ENCODE measurements around the gene IZUMO4. TPM values are rescaled to one million over a fixed set of nuclear protein-coding genes. Genes with fewer than 3 reads are reported as not detected.

IZUMO4 gene
- polyA plus RNA-seq, 1 donor from 2014 or later = 39.3 TPM

DNA sequence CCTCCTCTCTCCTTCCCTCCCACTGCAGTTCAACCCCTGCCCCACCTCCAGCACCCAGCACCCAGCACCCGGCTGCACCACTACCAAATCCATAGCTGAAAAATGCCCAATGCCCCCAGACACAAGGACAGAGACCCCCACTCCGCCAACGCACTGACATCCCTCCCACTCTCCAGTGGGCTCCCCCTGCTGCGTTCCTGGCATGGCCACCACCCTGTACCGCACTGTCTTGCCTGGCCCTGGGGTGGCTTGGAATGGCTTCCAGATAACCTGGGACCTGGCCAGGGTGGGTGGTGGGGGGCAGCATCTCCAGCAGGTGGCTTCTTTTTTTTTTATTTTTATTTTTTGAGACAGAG is 39.9 kb upstream of the IZUMO4 start:
- Histone ChIP-seq H3K27me3 (ENCODE audit: insufficient read depth, low read depth, low read length) (no peaks in the 10 kb centered on the region), H4K20me1 (ENCODE audit: insufficient read depth) (no peaks in the 10 kb centered on the region), H3K4me2 (ENCODE audit: low read length) (no peak overlapping the region), H3K27ac (ENCODE audit: low read length) (no peak overlapping the region), H3F3A (ENCODE audit: insufficient read depth, low read length, poor library complexity, severe bottlenecking) (no peaks in the 10 kb centered on the region), H3K36me3 (ENCODE audit: insufficient read depth, low read length) (no peaks in the 10 kb centered on the region), H2AFZ (ENCODE audit: low read depth, low read length) (no peak overlapping the region), H3K9ac (ENCODE audit: low read length) (no peak overlapping the region), H3K9me2 (ENCODE audit: insufficient read depth, low read length) (no peaks in the 10 kb centered on the region), H3K4me3 (ENCODE audit: low read length) (no peak overlapping the region), H3K9me3 (ENCODE audit: low read length) (no peaks in the 10 kb centered on the region), H3K79me2 (replicated peaks; ENCODE audit: insufficient read depth, low read length) (no peaks in the 10 kb centered on the region)
- TF ChIP-seq EZH2 (IDR thresholded peaks at IDR 0.05; ENCODE audit: borderline replicate concordance, insufficient read depth, low read length, poor library complexity, severe bottlenecking) (no peak), EP300 (conservative IDR thresholded peaks at IDR 0.05; ENCODE audit: poor library complexity, severe bottlenecking) (no peak), POLR2AphosphoS5 (IDR thresholded peaks at IDR 0.05) (no peak), TAF1 (IDR thresholded peaks at IDR 0.05; ENCODE audit: low read depth) (no peak), SMC3 (conservative IDR thresholded peaks at IDR 0.05; ENCODE audit: poor library complexity) (no peak)
- TF ChIP-seq, protein P1, sequence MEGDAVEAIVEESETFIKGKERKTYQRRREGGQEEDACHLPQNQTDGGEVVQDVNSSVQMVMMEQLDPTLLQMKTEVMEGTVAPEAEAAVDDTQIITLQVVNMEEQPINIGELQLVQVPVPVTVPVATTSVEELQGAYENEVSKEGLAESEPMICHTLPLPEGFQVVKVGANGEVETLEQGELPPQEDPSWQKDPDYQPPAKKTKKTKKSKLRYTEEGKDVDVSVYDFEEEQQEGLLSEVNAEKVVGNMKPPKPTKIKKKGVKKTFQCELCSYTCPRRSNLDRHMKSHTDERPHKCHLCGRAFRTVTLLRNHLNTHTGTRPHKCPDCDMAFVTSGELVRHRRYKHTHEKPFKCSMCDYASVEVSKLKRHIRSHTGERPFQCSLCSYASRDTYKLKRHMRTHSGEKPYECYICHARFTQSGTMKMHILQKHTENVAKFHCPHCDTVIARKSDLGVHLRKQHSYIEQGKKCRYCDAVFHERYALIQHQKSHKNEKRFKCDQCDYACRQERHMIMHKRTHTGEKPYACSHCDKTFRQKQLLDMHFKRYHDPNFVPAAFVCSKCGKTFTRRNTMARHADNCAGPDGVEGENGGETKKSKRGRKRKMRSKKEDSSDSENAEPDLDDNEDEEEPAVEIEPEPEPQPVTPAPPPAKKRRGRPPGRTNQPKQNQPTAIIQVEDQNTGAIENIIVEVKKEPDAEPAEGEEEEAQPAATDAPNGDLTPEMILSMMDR (IDR thresholded peaks at IDR 0.05; ENCODE audit: poor library complexity, severe bottlenecking) = no peak

DNA sequence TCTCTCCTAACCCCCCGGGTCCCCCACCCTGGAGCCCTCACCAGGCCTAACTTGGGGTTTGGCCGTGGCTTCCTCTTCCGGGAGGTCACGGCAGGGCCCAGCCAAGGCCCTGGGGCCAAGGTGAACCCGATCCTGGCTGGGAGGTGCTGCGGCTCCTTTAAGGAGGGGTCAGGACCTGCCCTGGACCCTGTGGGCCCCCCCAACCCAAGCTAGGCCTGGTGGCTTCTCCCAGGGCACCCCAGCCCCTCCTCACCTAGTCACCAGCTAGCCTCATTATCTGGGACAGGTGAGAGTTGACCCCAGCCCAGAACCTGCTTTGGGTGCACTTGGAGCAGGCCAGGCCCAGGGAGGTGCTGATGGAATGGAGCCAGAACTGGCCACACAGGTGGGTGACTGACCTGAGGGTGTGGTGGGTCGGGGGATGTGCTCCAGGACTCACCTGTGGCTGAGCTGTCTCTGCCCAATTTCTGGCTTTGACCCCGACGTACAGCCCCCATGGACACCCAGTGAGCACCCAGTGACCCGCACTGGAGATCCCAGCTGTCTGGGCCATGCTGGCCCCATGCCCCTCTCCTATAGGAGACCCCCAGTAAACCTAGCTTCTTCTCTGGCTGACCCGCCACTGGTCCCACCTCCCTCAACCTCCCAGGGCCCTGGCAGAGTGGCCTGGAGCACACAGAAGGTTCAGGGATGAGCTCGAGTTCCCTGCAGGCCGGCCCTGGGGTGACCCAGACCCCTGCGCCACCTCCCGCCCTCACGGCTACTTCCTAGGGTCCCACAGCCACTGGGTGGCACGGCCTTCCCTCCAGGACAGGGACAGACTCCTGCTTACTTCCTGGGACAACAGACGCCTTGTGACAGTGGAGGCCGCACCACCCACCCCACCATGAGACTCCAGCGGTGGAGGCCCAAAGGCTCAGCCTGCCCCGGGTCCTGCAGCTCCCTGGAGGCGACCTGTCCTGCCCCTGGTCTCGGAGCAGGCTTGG is 38.9 kb upstream of the IZUMO4 start:
- Histone ChIP-seq H3K36me3 (ENCODE audit: insufficient read depth, low read length) (no peaks in the 10 kb centered on the region), H3K9me2 (ENCODE audit: insufficient read depth, low read length) (no peaks in the 10 kb centered on the region), H3K27ac (ENCODE audit: low read length) (no peak overlapping the region), H2AFZ (ENCODE audit: low read depth, low read length) (no peak overlapping the region), H4K20me1 (ENCODE audit: insufficient read depth) (no peaks in the 10 kb centered on the region), H3K4me2 (ENCODE audit: low read length) (no peak overlapping the region), H3F3A (ENCODE audit: insufficient read depth, low read length, poor library complexity, severe bottlenecking) (no peaks in the 10 kb centered on the region), H3K27me3 (ENCODE audit: insufficient read depth, low read depth, low read length) (no peaks in the 10 kb centered on the region), H3K9ac (ENCODE audit: low read length) (no peak overlapping the region), H3K79me2 (replicated peaks; ENCODE audit: insufficient read depth, low read length) (no peaks in the 10 kb centered on the region), H3K9me3 (ENCODE audit: low read length) (no peaks in the 10 kb centered on the region), H3K4me3 (ENCODE audit: low read length) (no peak overlapping the region)
- TF ChIP-seq, protein P2, sequence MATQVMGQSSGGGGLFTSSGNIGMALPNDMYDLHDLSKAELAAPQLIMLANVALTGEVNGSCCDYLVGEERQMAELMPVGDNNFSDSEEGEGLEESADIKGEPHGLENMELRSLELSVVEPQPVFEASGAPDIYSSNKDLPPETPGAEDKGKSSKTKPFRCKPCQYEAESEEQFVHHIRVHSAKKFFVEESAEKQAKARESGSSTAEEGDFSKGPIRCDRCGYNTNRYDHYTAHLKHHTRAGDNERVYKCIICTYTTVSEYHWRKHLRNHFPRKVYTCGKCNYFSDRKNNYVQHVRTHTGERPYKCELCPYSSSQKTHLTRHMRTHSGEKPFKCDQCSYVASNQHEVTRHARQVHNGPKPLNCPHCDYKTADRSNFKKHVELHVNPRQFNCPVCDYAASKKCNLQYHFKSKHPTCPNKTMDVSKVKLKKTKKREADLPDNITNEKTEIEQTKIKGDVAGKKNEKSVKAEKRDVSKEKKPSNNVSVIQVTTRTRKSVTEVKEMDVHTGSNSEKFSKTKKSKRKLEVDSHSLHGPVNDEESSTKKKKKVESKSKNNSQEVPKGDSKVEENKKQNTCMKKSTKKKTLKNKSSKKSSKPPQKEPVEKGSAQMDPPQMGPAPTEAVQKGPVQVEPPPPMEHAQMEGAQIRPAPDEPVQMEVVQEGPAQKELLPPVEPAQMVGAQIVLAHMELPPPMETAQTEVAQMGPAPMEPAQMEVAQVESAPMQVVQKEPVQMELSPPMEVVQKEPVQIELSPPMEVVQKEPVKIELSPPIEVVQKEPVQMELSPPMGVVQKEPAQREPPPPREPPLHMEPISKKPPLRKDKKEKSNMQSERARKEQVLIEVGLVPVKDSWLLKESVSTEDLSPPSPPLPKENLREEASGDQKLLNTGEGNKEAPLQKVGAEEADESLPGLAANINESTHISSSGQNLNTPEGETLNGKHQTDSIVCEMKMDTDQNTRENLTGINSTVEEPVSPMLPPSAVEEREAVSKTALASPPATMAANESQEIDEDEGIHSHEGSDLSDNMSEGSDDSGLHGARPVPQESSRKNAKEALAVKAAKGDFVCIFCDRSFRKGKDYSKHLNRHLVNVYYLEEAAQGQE (IDR thresholded peaks at IDR 0.05; ENCODE audit: borderline replicate concordance) = no peak
